DMS153 treated with DMSO at 0.1 percent for 48 hours (cell line): Measurements from ENCODE around the gene ANKUB1.

Source experiments
- DNase-seq: peaks from one replicate; lab custom pipeline; 2025; ENCODE audit not compliant: unreplicated experiment; lab: John Stamatoyannopoulos, UW

The ANKUB1 gene

GRCh38 chr3:149809699-149810098 lies 17.3 kb upstream of the ANKUB1 start:
- DNase-seq = no peak

GRCh38 chr3:149808209-149808829 lies 16.0 kb upstream of the ANKUB1 start:
- peak; percentile 31 for DNase-seq

- no peak for DNase-seq
These were observed 13.9 kb upstream of the ANKUB1 start for GRCh38 chr3:149806171-149806778.

- no peak for DNase-seq
These were observed 9.3 kb upstream of the ANKUB1 start for GRCh38 chr3:149801639-149802038.

- no peak for DNase-seq
These were observed 8.8 kb upstream of the ANKUB1 start for GRCh38 chr3:149801195-149801594.

GRCh38 chr3:149800693-149801092 lies 8.3 kb upstream of the ANKUB1 start:
- DNase-seq = no peak

GRCh38 chr3:149796026-149796425 lies 3.7 kb upstream of the ANKUB1 start:
- DNase-seq = no peak

GRCh38 chr3:149790698-149791097 lies 1.7 kb downstream of the ANKUB1 start:
- no peak for DNase-seq

GRCh38 chr3:149790268-149790667 lies 2.1 kb downstream of the ANKUB1 start:
- no peak for DNase-seq

- no peak for DNase-seq
These were observed 8.2 kb downstream of the ANKUB1 start for GRCh38 chr3:149784064-149784704.

GRCh38 chr3:149783576-149783975 lies 8.8 kb downstream of the ANKUB1 start:
- DNase-seq = no peak

- DNase-seq = no peak
These were observed 10.6 kb downstream of the ANKUB1 start for GRCh38 chr3:149781741-149782140.

- no peak for DNase-seq
These were observed 11.1 kb downstream of the ANKUB1 start for GRCh38 chr3:149781211-149781610.

- DNase-seq = no peak
These were observed 14.7 kb downstream of the ANKUB1 start for GRCh38 chr3:149777414-149778214.

GRCh38 chr3:149776170-149776569 lies 16.2 kb downstream of the ANKUB1 start:
- no peak for DNase-seq

GRCh38 chr3:149772861-149773260 lies 19.5 kb downstream of the ANKUB1 start:
- no peak for DNase-seq

- DNase-seq = peak; percentile 36
These were observed 20.6 kb downstream of the ANKUB1 start for GRCh38 chr3:149771652-149772271.

- DNase-seq = no peak
These were observed 22.1 kb downstream of the ANKUB1 start for GRCh38 chr3:149770246-149770645.

GRCh38 chr3:149768704-149769103 lies 23.6 kb downstream of the ANKUB1 start:
- no peak for DNase-seq

- no peak for DNase-seq
These were observed 24.6 kb downstream of the ANKUB1 start for GRCh38 chr3:149767720-149768119.

GRCh38 chr3:149765762-149766334 lies 26.5 kb downstream of the ANKUB1 start:
- DNase-seq = no peak
